Mammary epithelial cell (primary cell): ENCODE measurements around the gene FAM240A.

Experiments
- EZH2 ChIP-seq: IDR thresholded peaks from 2 replicates; pipeline ENCODE4 v1.6.1; 2012; ENCODE audit warnings: low read length, inconsistent platforms, borderline replicate concordance
- TF ChIP-seq, protein P1 (sequence below), 2 donors: IDR thresholded peaks in 1 of 2; conservative IDR thresholded peaks in 1 of 2; 2 replicates each; pipeline ENCODE4 v1.5.1; 2011 to 2012; ENCODE audit warnings: inconsistent platforms in 2 of 2, low read length in 2 of 2, mild to moderate bottlenecking in 2 of 2, control low read depth in 1 of 2, low read depth in 1 of 2; ENCODE audit not compliant: insufficient read depth in 1 of 2; ENCODE audit errors: extremely low read depth in 1 of 2

DNA sequence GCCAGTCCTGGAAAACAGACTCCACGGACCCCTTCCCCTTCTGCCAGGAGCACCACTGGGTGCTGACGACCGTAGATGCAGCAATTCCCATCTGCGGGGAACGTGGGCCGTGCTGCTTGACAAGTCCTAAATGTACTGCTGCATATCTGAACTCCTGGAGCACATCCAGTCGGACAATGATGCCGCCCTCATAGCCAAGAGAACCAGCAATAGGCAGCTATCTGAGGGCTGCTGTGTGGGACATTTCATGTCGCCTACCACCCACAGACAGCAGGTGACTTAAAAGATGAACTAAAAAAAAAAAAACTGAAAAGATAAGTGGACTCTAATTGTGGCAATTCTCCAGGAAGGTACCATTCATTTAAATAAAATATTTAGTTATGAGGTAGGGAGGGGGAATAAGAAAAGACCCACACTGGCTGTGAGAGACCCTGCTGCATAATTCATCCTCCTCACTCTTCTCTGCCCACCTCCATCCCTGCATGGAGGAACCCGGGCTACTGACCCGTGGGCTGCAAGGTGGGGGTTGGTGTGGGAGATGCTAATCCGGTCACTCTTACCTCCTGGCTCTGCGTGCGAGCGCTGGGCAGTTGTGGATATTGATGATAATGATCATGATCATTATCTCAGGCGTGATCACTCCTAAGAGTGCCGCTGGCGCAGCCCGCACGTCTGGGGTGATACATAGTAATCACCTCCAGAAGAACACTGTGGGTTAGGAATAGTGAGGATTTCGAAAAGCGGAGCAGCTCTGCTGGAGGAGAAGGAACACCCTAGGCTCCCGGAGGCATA is 52.8 kb downstream of the FAM240A start:
- TF ChIP-seq, protein P1, sequence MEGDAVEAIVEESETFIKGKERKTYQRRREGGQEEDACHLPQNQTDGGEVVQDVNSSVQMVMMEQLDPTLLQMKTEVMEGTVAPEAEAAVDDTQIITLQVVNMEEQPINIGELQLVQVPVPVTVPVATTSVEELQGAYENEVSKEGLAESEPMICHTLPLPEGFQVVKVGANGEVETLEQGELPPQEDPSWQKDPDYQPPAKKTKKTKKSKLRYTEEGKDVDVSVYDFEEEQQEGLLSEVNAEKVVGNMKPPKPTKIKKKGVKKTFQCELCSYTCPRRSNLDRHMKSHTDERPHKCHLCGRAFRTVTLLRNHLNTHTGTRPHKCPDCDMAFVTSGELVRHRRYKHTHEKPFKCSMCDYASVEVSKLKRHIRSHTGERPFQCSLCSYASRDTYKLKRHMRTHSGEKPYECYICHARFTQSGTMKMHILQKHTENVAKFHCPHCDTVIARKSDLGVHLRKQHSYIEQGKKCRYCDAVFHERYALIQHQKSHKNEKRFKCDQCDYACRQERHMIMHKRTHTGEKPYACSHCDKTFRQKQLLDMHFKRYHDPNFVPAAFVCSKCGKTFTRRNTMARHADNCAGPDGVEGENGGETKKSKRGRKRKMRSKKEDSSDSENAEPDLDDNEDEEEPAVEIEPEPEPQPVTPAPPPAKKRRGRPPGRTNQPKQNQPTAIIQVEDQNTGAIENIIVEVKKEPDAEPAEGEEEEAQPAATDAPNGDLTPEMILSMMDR (conservative IDR thresholded peaks at IDR 0.05 in 1 of 2, IDR thresholded peaks at IDR 0.05 in 1 of 2; ENCODE audit: extremely low read depth in 1 of 2, insufficient read depth in 1 of 2, low read depth in 1 of 2, low read length in 2 of 2): no peak
- no peak for TF ChIP-seq EZH2
